CD8-positive, alpha-beta memory T cell (primary cell): ENCODE results near the gene EPM2A. TPM values are rescaled to one million over a fixed set of nuclear protein-coding genes. Genes with fewer than 3 reads are reported as not detected.
"Not testable (repeated sequence)": the region's sequence is repeated elsewhere in the genome, so short reads cannot be mapped to it uniquely, and the experiment has no call there.

Source experiments
- CTCF ChIA-PET: fragments of 350-600 bp; sonication (Branson Sonifier 250); formaldehyde crosslinking; loops from one replicate; lab custom pipeline; 2021; ENCODE audit warnings: antibody characterized with exemption; lab: Charles Lee
- POLR2A ChIA-PET: fragments of 350-600 bp; sonication (Branson Sonifier 250); formaldehyde crosslinking; loops from one replicate; lab custom pipeline; 2021; ENCODE audit warnings: antibody characterized with exemption; lab: Charles Lee
- DNase-seq, 5 donors: peaks; one replicate each; pipeline versions ENCODE4 v3.0.0 to v3.0.0-alpha.2; 2020 to 2022; ENCODE audit warnings: mixed read lengths in 1 of 5
- H3K27ac ChIP-seq: one replicate; pipeline ENCODE4 v1.7.0; 2013; ENCODE audit warnings: low read depth, mild to moderate bottlenecking, low read length, moderate library complexity
- H3K27me3 ChIP-seq: 2 replicates; pipeline ENCODE4 v1.7.0; 2013; ENCODE audit warnings: low read length, mild to moderate bottlenecking; ENCODE audit not compliant: insufficient read depth, poor library complexity, severe bottlenecking
- H3K36me3 ChIP-seq: 2 replicates; pipeline ENCODE4 v1.7.0; 2013; ENCODE audit warnings: mild to moderate bottlenecking, low read length, moderate library complexity; ENCODE audit not compliant: insufficient read depth
- H3K4me1 ChIP-seq: 2 replicates; pipeline ENCODE4 v1.7.0; 2013; ENCODE audit warnings: mild to moderate bottlenecking, low read length, moderate library complexity; ENCODE audit not compliant: insufficient read depth
- H3K4me3 ChIP-seq: 2 replicates; pipeline ENCODE4 v1.7.0; 2013; ENCODE audit warnings: mild to moderate bottlenecking, low read length
- H3K9me3 ChIP-seq: 2 replicates; pipeline ENCODE4 v1.7.0; 2013; ENCODE audit warnings: mild to moderate bottlenecking, low read length
- H3K27ac Mint-ChIP-seq, 8 donors: one replicate each; pipeline ENCODE4 v1.8.0; 2020 to 2021; ENCODE audit warnings: mixed read lengths in 8 of 8, mild to moderate bottlenecking in 6 of 8, inconsistent platforms in 3 of 8, moderate library complexity in 3 of 8
- H3K27me3 Mint-ChIP-seq, 2 donors: one replicate each; pipeline ENCODE4 v1.8.0; 2020 to 2021; ENCODE audit warnings: mixed read lengths in 2 of 2, mild to moderate bottlenecking in 1 of 2, moderate library complexity in 1 of 2
- H3K36me3 Mint-ChIP-seq, 3 donors: one replicate each; pipeline ENCODE4 v1.8.0; 2020 to 2021; ENCODE audit warnings: mixed read lengths in 3 of 3, inconsistent platforms in 1 of 3, mild to moderate bottlenecking in 1 of 3
- H3K4me1 Mint-ChIP-seq, 3 donors: one replicate each; pipeline ENCODE4 v1.8.0; 2020 to 2021; ENCODE audit warnings: mixed read lengths in 3 of 3, inconsistent platforms in 1 of 3, mild to moderate bottlenecking in 1 of 3
- H3K4me3 Mint-ChIP-seq, 7 donors: one replicate each; pipeline ENCODE4 v1.8.0; 2020 to 2021; ENCODE audit warnings: mixed read lengths in 7 of 7, mild to moderate bottlenecking in 6 of 7, moderate library complexity in 4 of 7, inconsistent platforms in 2 of 7
- H3K9me3 Mint-ChIP-seq, 5 donors: one replicate each; pipeline ENCODE4 v1.8.0; 2020 to 2022; ENCODE audit warnings: mixed read lengths in 5 of 5, mild to moderate bottlenecking in 3 of 5, moderate library complexity in 2 of 5, inconsistent platforms in 1 of 5
- polyA plus RNA-seq: library from polyadenylated mRNA; unstranded; fragments of 300-500 nt; fragmentation: Illumina TruSeq; gene quantifications from one replicate; pipeline ENCODE4 v1.2.3, GENCODE V29; 2021
- total RNA-seq, 2 experiments: library from RNA; stranded (reverse); gene quantifications; one replicate each; pipeline ENCODE4 v1.2.3, GENCODE V29; 2021

The EPM2A gene
- total and polyA plus RNA-seq, 3 experiments from 2014 or later = 6.0 to 8.5 (median 7.5) TPM

DNA sequence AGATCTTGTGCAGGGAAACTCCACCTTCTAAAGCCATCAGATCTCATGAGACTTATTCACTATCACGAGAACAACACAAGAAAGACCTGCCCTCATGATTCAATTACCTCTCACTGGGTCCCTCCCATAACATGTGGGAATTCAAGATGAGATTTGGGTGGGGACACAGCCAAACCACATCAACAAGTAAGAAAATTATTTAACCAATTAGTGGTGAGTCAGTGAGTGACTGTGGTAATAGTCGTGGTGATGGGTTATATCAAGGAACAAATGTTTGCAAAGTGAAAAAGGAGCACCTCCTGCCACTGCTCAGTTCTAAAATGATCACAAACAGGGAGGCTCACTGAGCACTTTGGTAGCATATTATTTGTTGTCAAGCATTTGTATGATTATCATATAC, 20.6 kb downstream of the EPM2A start:
- no peaks in the 10 kb centered on the region for H3K36me3 ChIP-seq
- CTCF ChIA-PET = no interaction called here
- H3K27me3 ChIP-seq = no peaks in the 10 kb centered on the region
- Mint-ChIP-seq H3K4me3 (peak overlapping the region in 1 of 7 donors; percentile 6), H3K4me1 (peaks cover 0 to 3% (median 2%) of the 10 kb centered on the region in 3 donors), H3K27me3 (no peaks in the 10 kb centered on the region), H3K36me3 (peaks cover 8 to 44% (median 24%) of the 10 kb centered on the region in 3 donors), H3K9me3 (peaks cover 0 to 29% (median 10%) of the 10 kb centered on the region in 5 donors), H3K27ac (no peak overlapping the region)
- H3K4me3 ChIP-seq = no peak overlapping the region
- no peaks in the 10 kb centered on the region for H3K9me3 ChIP-seq
- H3K27ac ChIP-seq = no peak overlapping the region
- H3K4me1 ChIP-seq = no peaks in the 10 kb centered on the region
- POLR2A ChIA-PET = interaction anchor here (0.6 kb wide), 1 partner anchor 22 kb away, joined by 6 read pairs; no protein-coding TSS in a partner anchor
- DNase-seq = no peak

DNA sequence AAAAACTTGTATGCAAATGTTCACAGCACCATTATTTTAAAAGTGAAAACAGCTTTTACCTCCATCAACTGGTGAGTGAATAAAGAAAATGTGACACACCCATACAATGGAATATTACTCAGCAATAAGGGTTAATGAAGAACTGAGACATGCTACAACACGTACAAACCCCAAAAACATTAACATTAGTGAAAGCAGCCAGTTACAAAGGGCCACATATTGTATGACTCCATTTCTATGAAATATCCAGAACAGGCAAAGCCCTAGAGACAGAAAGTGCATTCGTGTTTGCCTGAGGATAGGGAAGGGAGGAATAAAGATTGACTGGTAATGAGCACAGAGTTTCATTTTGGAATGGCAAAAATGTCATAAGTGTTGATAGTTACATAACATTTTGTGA, 21.5 kb downstream of the EPM2A start:
- Mint-ChIP-seq H3K27me3 (no peaks in the 10 kb centered on the region), H3K36me3 (peaks cover 9 to 50% (median 27%) of the 10 kb centered on the region in 3 donors), H3K9me3 (peaks cover 0 to 30% (median 10%) of the 10 kb centered on the region in 5 donors), H3K4me3 (no peak overlapping the region), H3K27ac (no peak overlapping the region), H3K4me1 (peaks cover 0 to 3% (median 2%) of the 10 kb centered on the region in 3 donors)
- H3K4me1 ChIP-seq = no peaks in the 10 kb centered on the region
- ChIA-PET CTCF (no interaction called here), POLR2A (no interaction called here)
- no peak for DNase-seq
- no peaks in the 10 kb centered on the region for H3K9me3 ChIP-seq
- H3K27ac ChIP-seq = no peak overlapping the region
- no peaks in the 10 kb centered on the region for H3K27me3 ChIP-seq
- H3K36me3 ChIP-seq = no peaks in the 10 kb centered on the region
- no peak overlapping the region for H3K4me3 ChIP-seq

DNA sequence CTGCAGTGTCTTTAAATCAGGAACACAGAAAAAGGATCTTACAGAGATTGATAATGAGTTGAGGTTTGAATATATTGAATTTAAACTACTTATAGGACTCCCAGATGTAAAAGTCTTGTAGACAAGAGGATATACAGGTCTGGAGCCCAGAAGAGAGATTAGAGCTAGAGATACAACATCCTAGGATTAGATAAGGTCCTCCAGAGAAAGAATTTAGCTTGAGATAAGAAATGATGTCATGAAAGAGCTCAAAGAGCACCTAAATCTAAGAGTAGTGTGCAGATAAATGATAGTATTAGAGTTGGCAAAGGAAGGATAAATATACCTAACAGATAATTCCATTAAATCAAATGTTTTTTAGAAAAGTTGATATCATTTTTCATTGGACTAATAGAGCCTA, 23.9 kb downstream of the EPM2A start:
- no peaks in the 10 kb centered on the region for H3K36me3 ChIP-seq
- no peak overlapping the region for H3K4me3 ChIP-seq
- H3K4me3 Mint-ChIP-seq = no peak overlapping the region
- H3K27ac Mint-ChIP-seq = no peak overlapping the region
- H3K9me3 ChIP-seq = no peaks in the 10 kb centered on the region
- H3K4me1 Mint-ChIP-seq = peaks cover 0 to 3% (median 2%) of the 10 kb centered on the region in 3 donors
- ChIA-PET POLR2A (no interaction called here), CTCF (no interaction called here)
- H3K9me3 Mint-ChIP-seq = peaks cover 0 to 20% (median 12%) of the 10 kb centered on the region in 5 donors
- H3K27me3 Mint-ChIP-seq = no peaks in the 10 kb centered on the region
- no peaks in the 10 kb centered on the region for H3K27me3 ChIP-seq
- no peak overlapping the region for H3K27ac ChIP-seq
- H3K4me1 ChIP-seq = no peaks in the 10 kb centered on the region
- peaks cover 5 to 48% (median 27%) of the 10 kb centered on the region in 3 donors for H3K36me3 Mint-ChIP-seq
- DNase-seq = no peak

DNA sequence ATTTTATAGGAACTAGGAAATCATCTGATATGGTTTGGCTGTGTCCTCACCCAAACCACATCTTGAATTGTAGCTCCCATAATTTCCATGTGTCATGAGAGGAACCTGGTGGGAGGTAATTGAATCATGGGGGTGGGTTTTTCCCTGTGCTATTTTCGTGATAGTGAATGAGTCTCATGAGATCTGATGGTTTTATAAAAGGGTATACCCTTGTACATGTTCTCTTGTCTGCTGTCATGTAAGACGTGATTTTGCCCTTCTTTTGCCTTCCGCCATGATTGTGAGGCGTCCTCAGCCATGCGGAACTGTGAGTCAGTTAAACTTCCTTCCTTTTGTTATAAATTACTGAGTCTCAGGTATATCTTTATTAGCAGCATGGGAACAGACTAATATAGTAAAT, 27.9 kb downstream of the EPM2A start:
- Histone ChIP-seq H3K4me1 (no peaks in the 10 kb centered on the region), H3K36me3 (no peaks in the 10 kb centered on the region), H3K27me3 (no peaks in the 10 kb centered on the region), H3K4me3 (no peak overlapping the region), H3K27ac (no peak overlapping the region), H3K9me3 (no peaks in the 10 kb centered on the region)
- Mint-ChIP-seq H3K27ac (no peak overlapping the region), H3K36me3 (peaks cover 5 to 19% (median 6%) of the 10 kb centered on the region in 3 donors), H3K27me3 (no peaks in the 10 kb centered on the region), H3K4me1 (peaks cover 7 to 9% (median 7%) of the 10 kb centered on the region in 3 donors), H3K4me3 (no peak overlapping the region), H3K9me3 (peaks cover 0 to 3% (median 2%) of the 10 kb centered on the region in 5 donors)
- DNase-seq = no peak
- ChIA-PET POLR2A (no interaction called here), CTCF (no interaction called here)

DNA sequence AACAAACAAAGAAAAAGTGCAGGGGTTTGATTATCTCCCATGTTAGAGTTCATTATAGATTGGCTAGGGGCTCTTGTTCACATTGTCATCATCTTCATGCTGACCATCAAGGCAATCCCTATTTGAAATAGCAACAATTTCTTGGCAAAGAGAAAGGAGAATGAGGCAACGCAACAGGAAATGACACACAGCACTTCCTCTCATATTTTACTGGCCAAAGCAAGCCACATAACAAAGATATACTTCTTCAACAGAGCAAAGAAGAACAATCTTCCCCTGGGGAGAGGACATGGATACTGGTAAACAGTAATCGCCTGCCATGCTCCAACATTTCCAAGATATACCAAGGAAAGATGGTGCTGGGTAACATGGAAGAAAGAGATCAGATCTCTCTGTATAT, 29.8 kb downstream of the EPM2A start:
- ChIA-PET POLR2A (no interaction called here), CTCF (no interaction called here)
- H3K36me3 ChIP-seq = no peaks in the 10 kb centered on the region
- H3K9me3 Mint-ChIP-seq = peaks cover 0 to 3% (median 2%) of the 10 kb centered on the region in 5 donors
- H3K9me3 ChIP-seq = no peaks in the 10 kb centered on the region
- H3K27me3 ChIP-seq = no peaks in the 10 kb centered on the region
- DNase-seq = no peak
- H3K4me1 ChIP-seq = no peaks in the 10 kb centered on the region
- no peaks in the 10 kb centered on the region for H3K27me3 Mint-ChIP-seq
- peaks cover 5 to 22% (median 6%) of the 10 kb centered on the region in 3 donors for H3K36me3 Mint-ChIP-seq
- no peak overlapping the region for H3K27ac ChIP-seq
- peak overlapping the region in 2 of 8 donors; percentile 23 to 63 for H3K27ac Mint-ChIP-seq
- H3K4me1 Mint-ChIP-seq = peaks cover 7 to 9% (median 7%) of the 10 kb centered on the region in 3 donors
- H3K4me3 ChIP-seq = no peak overlapping the region
- no peak overlapping the region for H3K4me3 Mint-ChIP-seq

DNA sequence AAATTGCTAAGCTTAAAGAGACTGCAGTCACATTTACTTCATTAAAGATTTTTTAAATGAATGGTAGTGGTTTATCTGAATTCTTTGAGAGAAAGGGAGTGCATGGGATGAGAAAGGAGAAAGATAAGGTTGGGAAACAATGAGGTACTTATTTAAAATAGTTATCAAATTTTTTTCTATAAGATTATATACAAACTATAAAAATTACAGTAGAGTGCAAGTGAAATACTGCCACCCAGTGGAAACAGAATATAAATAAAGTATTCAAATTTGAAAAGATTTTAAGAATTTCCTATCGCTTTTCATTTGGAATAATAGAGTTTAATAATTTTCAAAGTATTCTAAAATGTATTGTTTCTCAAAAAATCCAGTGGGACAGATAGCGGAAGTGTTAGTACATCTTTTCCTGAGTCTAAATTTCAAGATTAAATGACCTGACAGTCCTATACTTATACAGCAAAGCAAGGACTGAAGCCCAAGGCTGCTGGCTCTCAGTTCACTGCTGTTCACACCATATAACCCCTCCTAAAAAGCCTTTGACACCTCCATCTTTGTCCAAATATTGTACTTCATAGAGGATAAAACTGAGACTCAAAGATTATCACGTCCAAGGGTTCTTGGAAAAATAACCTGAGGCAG, 31.1 kb downstream of the EPM2A start:
- Mint-ChIP-seq H3K36me3 (peaks cover 4 to 20% (median 6%) of the 10 kb centered on the region in 3 donors), H3K27me3 (no peaks in the 10 kb centered on the region)

DNA sequence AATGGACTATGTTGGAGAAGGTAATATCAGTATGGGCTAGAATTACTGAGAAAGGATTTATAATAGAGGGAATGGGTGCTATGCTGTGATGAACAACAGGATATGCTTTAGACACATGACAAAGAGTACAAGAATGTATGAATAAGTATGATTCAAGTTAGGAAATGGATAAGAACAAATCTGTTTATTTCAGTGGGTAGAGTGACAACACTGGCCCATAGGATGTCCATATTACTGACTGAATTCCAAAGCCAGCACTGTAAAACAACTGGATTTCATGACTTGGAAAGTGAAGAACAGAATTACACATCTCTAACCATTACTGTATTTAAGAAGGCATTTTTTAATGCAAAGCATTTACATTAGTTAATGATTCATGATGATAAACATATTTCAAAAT, 35.9 kb downstream of the EPM2A start:
- H3K4me1 ChIP-seq = no peaks in the 10 kb centered on the region
- H3K36me3 ChIP-seq = no peaks in the 10 kb centered on the region
- Mint-ChIP-seq H3K36me3 (peaks cover 2 to 23% (median 6%) of the 10 kb centered on the region in 3 donors), H3K4me1 (no peaks in the 10 kb centered on the region), H3K4me3 (no peak overlapping the region), H3K27ac (no peak overlapping the region), H3K9me3 (peaks cover 0 to 9% (median 8%) of the 10 kb centered on the region in 5 donors), H3K27me3 (no peaks in the 10 kb centered on the region)
- ChIA-PET POLR2A (no interaction called here), CTCF (no interaction called here)
- no peak overlapping the region for H3K27ac ChIP-seq
- no peaks in the 10 kb centered on the region for H3K27me3 ChIP-seq
- DNase-seq = no peak
- no peaks in the 10 kb centered on the region for H3K9me3 ChIP-seq
- no peak overlapping the region for H3K4me3 ChIP-seq

More for the DNA sequence above, 31.1 kb downstream of the EPM2A start:
- Histone ChIP-seq H3K36me3 (no peaks in the 10 kb centered on the region), H3K27me3 (no peaks in the 10 kb centered on the region), H3K4me1 (no peaks in the 10 kb centered on the region), H3K27ac (no peak overlapping the region), H3K9me3 (no peaks in the 10 kb centered on the region), H3K4me3 (no peak overlapping the region)
- H3K9me3 Mint-ChIP-seq = peaks cover 0 to 3% (median 2%) of the 10 kb centered on the region in 5 donors
- H3K4me1 Mint-ChIP-seq = peaks cover 7 to 9% (median 7%) of the 10 kb centered on the region in 3 donors
- H3K27ac Mint-ChIP-seq = no peak overlapping the region
- POLR2A ChIA-PET = no interaction called here
- DNase-seq = no peak
- no peak overlapping the region for H3K4me3 Mint-ChIP-seq
- CTCF ChIA-PET = no interaction called here

DNA sequence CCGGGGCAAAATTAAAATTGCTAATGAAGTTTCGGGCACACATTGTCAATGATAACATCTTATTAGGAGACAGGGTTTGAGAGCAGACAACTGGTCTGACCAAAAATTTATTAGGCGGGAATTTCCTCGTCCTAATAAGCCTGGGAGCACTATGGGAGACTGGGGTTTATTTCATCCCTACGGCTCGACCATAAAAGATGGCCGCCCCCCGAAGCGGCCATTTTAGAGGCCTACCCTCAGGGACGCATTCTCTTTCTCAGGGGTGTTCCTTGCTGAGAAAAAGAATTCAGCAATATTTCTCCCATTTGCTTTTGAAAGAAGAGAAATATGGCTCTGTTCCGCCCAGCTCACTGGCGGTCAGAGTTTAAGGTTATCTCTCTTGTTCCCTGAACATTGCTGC, 37.9 kb downstream of the EPM2A start:
- H3K9me3 ChIP-seq, H3K27ac ChIP-seq, CTCF ChIA-PET, H3K27me3 Mint-ChIP-seq, H3K4me3 ChIP-seq, H3K27ac Mint-ChIP-seq, H3K4me1 ChIP-seq, POLR2A ChIA-PET, DNase-seq, H3K4me1 Mint-ChIP-seq, H3K4me3 Mint-ChIP-seq, H3K27me3 ChIP-seq, H3K36me3 ChIP-seq: not testable (repeated sequence)
- peaks cover 2 to 31% (median 6%) of the 10 kb centered on the region in 3 donors for H3K36me3 Mint-ChIP-seq
- H3K9me3 Mint-ChIP-seq = peaks cover 0 to 12% (median 8%) of the 10 kb centered on the region in 5 donors
